HepG2 (cell line): ENCODE results near the gene NUP62. TPM values are rescaled to one million over a fixed set of nuclear protein-coding genes. Genes with fewer than 3 reads are reported as not detected.
A peak's percentile ranks its signal among the peaks of the same experiment; 100 is the strongest.

Source experiments
- ATAC-seq: fragments of 200-7000 bp; cut with Tn5 transposase; 3 replicates; pipeline ENCODE4 v1.9.1; 2020; ENCODE audit warnings: mild to moderate bottlenecking, moderate library complexity
- BruUV-seq: library from RNA; stranded (reverse); fragments of 400-500 nt; replicated peaks from 2 replicates; lab custom pipeline; 2021; lab: Mats Ljungman, UMichigan
- CTCF ChIA-PET: fragments of 300-600 bp; formaldehyde crosslinking; extraction: SDS; loops from one replicate; lab custom pipeline; 2021; ENCODE audit warnings: low total read pairs, inconsistent platforms, low intra/inter-chr PET ratio; lab: Yijun Ruan, JAX
- POLR2A ChIA-PET: fragments of 350-600 bp; sonication (Branson Sonifier 250); formaldehyde crosslinking; loops from one replicate; lab custom pipeline; 2020; ENCODE audit warnings: antibody characterized with exemption, inconsistent platforms; lab: Yijun Ruan, JAX
- DNase-seq: peaks from one replicate; pipeline ENCODE4 v3.0.0-alpha.2; 2015; ENCODE audit warnings: low spot score
- FAIRE-seq: peaks from 3 replicates; lab custom pipeline; 2011; peaks lifted over from hg19 to GRCh38; lab: Jason Lieb, UNC
- H2AFZ ChIP-seq: one replicate; pipeline ENCODE4 v1.6.1; 2011; ENCODE audit warnings: low read length, inconsistent platforms
- H3K27ac ChIP-seq: fragments of 300-600 bp; 3 replicates; pipeline ENCODE4 v1.8.0; 2011; ENCODE audit warnings: mixed run types, mild to moderate bottlenecking, mixed read lengths, low read length, inconsistent platforms; ENCODE audit not compliant: insufficient read depth; ENCODE audit errors: extremely low read length
- H3K27me3 ChIP-seq, 2 experiments: fragments of 200-600 bp in 1 of 2; 2 replicates in 1 of 2; 3 replicates in 1 of 2; pipeline versions ENCODE4 v1.6.0 to v1.8.0; 2011; ENCODE audit warnings: low read length in 2 of 2, mild to moderate bottlenecking in 2 of 2, moderate library complexity in 2 of 2, inconsistent platforms in 1 of 2; ENCODE audit not compliant: insufficient read depth in 2 of 2, control insufficient read depth in 1 of 2
- H3K36me3 ChIP-seq, 2 experiments: fragments of 200-600 bp in 1 of 2; replicated peaks in 1 of 2; 2 replicates in 1 of 2; 3 replicates in 1 of 2; pipeline versions ENCODE4 v1.5.1 to v1.8.0; 2011; ENCODE audit warnings: low read length in 2 of 2, inconsistent platforms in 1 of 2; ENCODE audit not compliant: insufficient read depth in 2 of 2, control insufficient read depth in 1 of 2
- H3K4me1 ChIP-seq: 2 replicates; pipeline ENCODE4 v1.5.1; 2012; ENCODE audit warnings: low read length, inconsistent platforms; ENCODE audit not compliant: insufficient read depth
- H3K4me2 ChIP-seq: 2 replicates; pipeline ENCODE4 v1.6.0; 2011; ENCODE audit warnings: low read depth, low read length, inconsistent platforms
- H3K4me3 ChIP-seq, 3 experiments: fragments of 200-600 bp in 1 of 3; sonication (generic), shearing (Covaris generic) in 1 of 3; replicated peaks in 1 of 3; 2 replicates each; pipeline ENCODE4 v1.5.1; 2011 to 2016; ENCODE audit warnings: low read length in 3 of 3, inconsistent platforms in 2 of 3, low read depth in 2 of 3, mild to moderate bottlenecking in 2 of 3, control low read depth in 1 of 3, mixed read lengths in 1 of 3; ENCODE audit not compliant: insufficient read depth in 1 of 3
- H3K79me2 ChIP-seq: one replicate; pipeline ENCODE4 v1.6.1; 2011; ENCODE audit warnings: low read length, inconsistent platforms; ENCODE audit not compliant: insufficient read depth
- H3K9ac ChIP-seq: 2 replicates; pipeline ENCODE4 v1.6.0; 2011; ENCODE audit warnings: mild to moderate bottlenecking, low read depth, low read length, inconsistent platforms; ENCODE audit not compliant: insufficient read depth
- H3K9me3 ChIP-seq: 2 replicates; pipeline ENCODE4 v1.5.1; 2012; ENCODE audit warnings: mild to moderate bottlenecking, low read length
- H4K20me1 ChIP-seq: 2 replicates; pipeline ENCODE4 v1.6.0; 2011; ENCODE audit warnings: inconsistent platforms, mild to moderate bottlenecking, low read length, moderate library complexity; ENCODE audit not compliant: insufficient read depth
- CENPX ChIP-seq: sonication (generic); formaldehyde crosslinking; IDR thresholded peaks from 2 replicates; pipeline ENCODE4 v1.9.0; 2021; ENCODE audit warnings: mild to moderate bottlenecking, missing genetic modification reagents, moderate library complexity
- ERF ChIP-seq: IDR thresholded peaks from 2 replicates; pipeline ENCODE4 v1.6.1; 2018; ENCODE audit warnings: missing biosample characterization, missing genetic modification reagents
- ESRRA ChIP-seq: sonication (generic); formaldehyde crosslinking; IDR thresholded peaks from 2 replicates; pipeline ENCODE4 v1.5.1; 2020; ENCODE audit warnings: mild to moderate bottlenecking, low read depth, missing genetic modification reagents
- HNF4A ChIP-seq: sonication (generic); formaldehyde crosslinking; IDR thresholded peaks from 2 replicates; pipeline ENCODE4 v1.4.0; 2020; ENCODE audit warnings: missing genetic modification reagents
- ZHX1 ChIP-seq: sonication (generic); formaldehyde crosslinking; IDR thresholded peaks from 2 replicates; pipeline ENCODE4 v1.8.1; 2022; ENCODE audit warnings: low read depth, mild to moderate bottlenecking, missing genetic modification reagents
- ZNF136 ChIP-seq: sonication (generic); formaldehyde crosslinking; IDR thresholded peaks from 2 replicates; pipeline ENCODE4 v1.8.1; 2022; ENCODE audit warnings: low read depth, mild to moderate bottlenecking, moderate library complexity, missing genetic modification reagents
- ZNF460 ChIP-seq: sonication (generic); formaldehyde crosslinking; IDR thresholded peaks from 2 replicates; pipeline ENCODE4 v1.5.1; 2020; ENCODE audit warnings: missing genetic modification reagents, mild to moderate bottlenecking, borderline replicate concordance
- ZNF660 ChIP-seq: sonication (generic); formaldehyde crosslinking; IDR thresholded peaks from 2 replicates; pipeline ENCODE4 v1.5.1; 2020; ENCODE audit warnings: mild to moderate bottlenecking, low read depth, missing genetic modification reagents, borderline replicate concordance
- ZNF800 ChIP-seq: sonication (generic); formaldehyde crosslinking; IDR thresholded peaks from 2 replicates; pipeline ENCODE4 v1.4.0; 2020; ENCODE audit warnings: missing genetic modification reagents
- WGBS: methylation state at CpG from one replicate; pipeline ENCODE4 v1.1.6; 2017; ENCODE audit warnings: low lambda C conversion rate; 5-methylcytosine and 5-hydroxymethylcytosine counted together
- in situ Hi-C: cut with HindIII; loops from 2 replicates; pipeline ENCODE4 v1.10.0; 2017; ENCODE audit warnings: low pct_unique_long_range_greater_than_20kb; ENCODE audit not compliant: extremely low pct_ligation_motif_present
- intact Hi-C: fragments of 100-400 bp; cut with micrococcal nuclease; formaldehyde crosslinking; loops from one replicate; pipeline ENCODE4 v1.10.0; 2022; ENCODE audit not compliant: unreplicated experiment
- polyA plus RNA-seq, 8 experiments: library from polyadenylated mRNA; depleted of rRNA in 3 of 8; stranded (reverse) in 7 of 8; unstranded in 1 of 8; fragments of >200 nt; fragmentation: Illumina TruSeq in 4 of 8; extraction: Trizol in 4 of 8; gene quantifications; 2 replicates each; pipeline versions ENCODE4 v1.2.1 to v1.2.3, GENCODE V29; 2011 to 2016; ENCODE audit warnings: low read depth in 4 of 8, missing spikeins in 1 of 8, mixed read lengths in 1 of 8; ENCODE audit not compliant: insufficient read depth in 1 of 8
- total RNA-seq, 5 experiments: library from RNA; depleted of rRNA; stranded (reverse); fragments of >200 nt; fragmentation: Illumina TruSeq; extraction: Trizol; gene quantifications; 2 replicates each; pipeline ENCODE4 v1.2.3, GENCODE V29; 2016; ENCODE audit warnings: low read depth in 1 of 5
- TF ChIP-seq, protein P1 (sequence below): sonication (generic); formaldehyde crosslinking; IDR thresholded peaks from 2 replicates; pipeline ENCODE4 v1.8.0; 2022; ENCODE audit warnings: missing genetic modification reagents, mild to moderate bottlenecking, moderate library complexity, borderline replicate concordance
- TF ChIP-seq, protein P2 (sequence below): sonication (generic); formaldehyde crosslinking; IDR thresholded peaks from 2 replicates; pipeline ENCODE4 v1.5.0; 2020; ENCODE audit warnings: missing genetic modification reagents
- TF ChIP-seq, protein P3 (sequence below): sonication (generic); formaldehyde crosslinking; IDR thresholded peaks from 2 replicates; pipeline ENCODE4 v1.5.0; 2020; ENCODE audit warnings: mild to moderate bottlenecking, missing genetic modification reagents, moderate library complexity

NUP62 gene
- total and polyA plus RNA-seq, 2 of the 13 experiments (the other 11 are each of a cell fraction or from before 2014, with no cell fraction given) = 16.5 to 41.5 TPM

DNA sequence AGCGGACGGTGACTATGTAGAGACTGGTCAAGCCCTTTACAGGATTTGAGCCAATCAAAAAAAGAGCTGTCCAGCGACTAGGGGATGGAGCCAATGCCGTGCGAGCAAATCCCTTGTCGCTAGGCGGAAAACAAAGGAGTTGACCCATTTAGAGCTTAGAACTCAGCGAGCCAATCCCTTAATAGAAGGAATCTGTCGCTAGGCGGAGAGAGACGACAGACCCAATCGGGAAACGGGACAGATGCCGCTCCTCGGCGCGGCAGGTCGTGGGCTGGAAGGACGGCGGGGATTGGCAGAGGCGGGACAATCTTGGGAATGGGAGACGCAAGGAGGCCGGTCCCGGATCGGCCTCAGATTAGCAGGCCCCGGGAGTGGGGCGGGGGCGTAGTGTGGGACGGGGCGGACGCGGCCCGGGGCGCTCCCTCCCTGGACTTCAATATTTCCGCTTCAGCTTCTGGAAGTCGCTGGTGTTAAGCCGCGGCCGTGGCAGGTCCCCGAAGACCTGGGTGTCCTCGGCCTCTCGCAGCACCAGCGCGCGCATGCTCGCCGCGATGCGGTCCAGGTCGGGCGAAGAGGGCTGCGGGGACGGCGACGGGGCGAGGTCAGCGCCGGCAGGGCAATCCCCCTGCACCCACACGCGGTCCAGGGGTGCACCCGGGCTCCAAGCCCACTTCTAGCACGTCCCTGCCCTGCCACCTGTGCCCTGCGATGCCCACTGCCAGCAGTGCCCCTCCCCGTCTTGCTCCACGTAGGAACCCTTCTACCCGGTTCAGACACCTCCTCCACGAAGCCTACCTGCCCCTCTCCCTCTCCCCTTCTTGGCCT lies 59.6 kb downstream of the NUP62 start:
- H3K4me1 ChIP-seq = peaks cover 49% of the 10 kb centered on the region
- TF ChIP-seq ZNF800 (CRISPR knock-in tag) = no peak
- TF ChIP-seq ZNF660 (CRISPR knock-in tag) = 0 out of 2 replicates have a peak, but pooled peaks have one; percentile 31
- peak; percentile 60 for TF ChIP-seq ESRRA
- no peak for TF ChIP-seq ZHX1 (CRISPR knock-in tag)
- TF ChIP-seq CENPX (CRISPR knock-in tag) = no peak
- TF ChIP-seq, protein P1, sequence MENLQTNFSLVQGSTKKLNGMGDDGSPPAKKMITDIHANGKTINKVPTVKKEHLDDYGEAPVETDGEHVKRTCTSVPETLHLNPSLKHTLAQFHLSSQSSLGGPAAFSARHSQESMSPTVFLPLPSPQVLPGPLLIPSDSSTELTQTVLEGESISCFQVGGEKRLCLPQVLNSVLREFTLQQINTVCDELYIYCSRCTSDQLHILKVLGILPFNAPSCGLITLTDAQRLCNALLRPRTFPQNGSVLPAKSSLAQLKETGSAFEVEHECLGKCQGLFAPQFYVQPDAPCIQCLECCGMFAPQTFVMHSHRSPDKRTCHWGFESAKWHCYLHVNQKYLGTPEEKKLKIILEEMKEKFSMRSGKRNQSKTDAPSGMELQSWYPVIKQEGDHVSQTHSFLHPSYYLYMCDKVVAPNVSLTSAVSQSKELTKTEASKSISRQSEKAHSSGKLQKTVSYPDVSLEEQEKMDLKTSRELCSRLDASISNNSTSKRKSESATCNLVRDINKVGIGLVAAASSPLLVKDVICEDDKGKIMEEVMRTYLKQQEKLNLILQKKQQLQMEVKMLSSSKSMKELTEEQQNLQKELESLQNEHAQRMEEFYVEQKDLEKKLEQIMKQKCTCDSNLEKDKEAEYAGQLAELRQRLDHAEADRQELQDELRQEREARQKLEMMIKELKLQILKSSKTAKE (CRISPR knock-in tag) = no peak
- TF ChIP-seq, protein P2, sequence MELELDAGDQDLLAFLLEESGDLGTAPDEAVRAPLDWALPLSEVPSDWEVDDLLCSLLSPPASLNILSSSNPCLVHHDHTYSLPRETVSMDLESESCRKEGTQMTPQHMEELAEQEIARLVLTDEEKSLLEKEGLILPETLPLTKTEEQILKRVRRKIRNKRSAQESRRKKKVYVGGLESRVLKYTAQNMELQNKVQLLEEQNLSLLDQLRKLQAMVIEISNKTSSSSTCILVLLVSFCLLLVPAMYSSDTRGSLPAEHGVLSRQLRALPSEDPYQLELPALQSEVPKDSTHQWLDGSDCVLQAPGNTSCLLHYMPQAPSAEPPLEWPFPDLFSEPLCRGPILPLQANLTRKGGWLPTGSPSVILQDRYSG = peak; percentile 70; the same call in 1 of the 2 replicates
- TF ChIP-seq ZNF460 = no peak
- no peak for TF ChIP-seq ZNF136
- TF ChIP-seq HNF4A (CRISPR knock-in tag) = no peak
- TF ChIP-seq, protein P3, sequence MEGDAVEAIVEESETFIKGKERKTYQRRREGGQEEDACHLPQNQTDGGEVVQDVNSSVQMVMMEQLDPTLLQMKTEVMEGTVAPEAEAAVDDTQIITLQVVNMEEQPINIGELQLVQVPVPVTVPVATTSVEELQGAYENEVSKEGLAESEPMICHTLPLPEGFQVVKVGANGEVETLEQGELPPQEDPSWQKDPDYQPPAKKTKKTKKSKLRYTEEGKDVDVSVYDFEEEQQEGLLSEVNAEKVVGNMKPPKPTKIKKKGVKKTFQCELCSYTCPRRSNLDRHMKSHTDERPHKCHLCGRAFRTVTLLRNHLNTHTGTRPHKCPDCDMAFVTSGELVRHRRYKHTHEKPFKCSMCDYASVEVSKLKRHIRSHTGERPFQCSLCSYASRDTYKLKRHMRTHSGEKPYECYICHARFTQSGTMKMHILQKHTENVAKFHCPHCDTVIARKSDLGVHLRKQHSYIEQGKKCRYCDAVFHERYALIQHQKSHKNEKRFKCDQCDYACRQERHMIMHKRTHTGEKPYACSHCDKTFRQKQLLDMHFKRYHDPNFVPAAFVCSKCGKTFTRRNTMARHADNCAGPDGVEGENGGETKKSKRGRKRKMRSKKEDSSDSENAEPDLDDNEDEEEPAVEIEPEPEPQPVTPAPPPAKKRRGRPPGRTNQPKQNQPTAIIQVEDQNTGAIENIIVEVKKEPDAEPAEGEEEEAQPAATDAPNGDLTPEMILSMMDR = no peak
- peak; percentile 20; the same call in 1 of the 2 replicates for TF ChIP-seq ERF (CRISPR knock-in tag)

More for the DNA sequence above, 59.6 kb downstream of the NUP62 start:
- 10% methylated on average over 10 of the region's 67 CpGs for WGBS
- H3K4me2 ChIP-seq = peak overlapping the region; percentile 96
- no peaks in the 10 kb centered on the region; a peak in 1 of 5 replicates for H3K27me3 ChIP-seq
- H3K9me3 ChIP-seq = no peaks in the 10 kb centered on the region
- ChIA-PET CTCF (no interaction called here), POLR2A (interaction anchor here (0.6 to 1.9 kb wide), 16 partner anchors 8 to 417 kb away, joined by 3 to 29 read pairs (median 4); partner anchors contain the start of genes AKT1S1, ALDH16A1, AP2A1 and ATF5)
- peak overlapping the region; percentile 80 for H3K9ac ChIP-seq
- H3K36me3 ChIP-seq = peaks cover 0 to 6% of the 10 kb centered on the region in 2 experiments; a peak in 4 of 5 replicates
- FAIRE-seq (peak; percentile 100), ATAC-seq (peak; percentile 82), DNase-seq (peak; percentile 99)
- intact Hi-C loops = no loop called here
- TSS peak; percentile 74 for BruUV-seq
- peak overlapping the region; percentile 78 for H3K27ac ChIP-seq
- H4K20me1 ChIP-seq = peaks cover 6% of the 10 kb centered on the region
- no peak overlapping the region for H2AFZ ChIP-seq
- peak overlapping the region; percentile 45 to 78 (median 67) for H3K4me3 ChIP-seq
- in situ Hi-C loops = no loop called here
- H3K79me2 ChIP-seq = peaks cover 22% of the 10 kb centered on the region
